ENCODE results near the gene EIF3A.
"Not testable (repeated sequence)": the region's sequence is repeated elsewhere in the genome, so short reads cannot be mapped to it uniquely, and the experiment has no call there.

EIF3A gene

DNA sequence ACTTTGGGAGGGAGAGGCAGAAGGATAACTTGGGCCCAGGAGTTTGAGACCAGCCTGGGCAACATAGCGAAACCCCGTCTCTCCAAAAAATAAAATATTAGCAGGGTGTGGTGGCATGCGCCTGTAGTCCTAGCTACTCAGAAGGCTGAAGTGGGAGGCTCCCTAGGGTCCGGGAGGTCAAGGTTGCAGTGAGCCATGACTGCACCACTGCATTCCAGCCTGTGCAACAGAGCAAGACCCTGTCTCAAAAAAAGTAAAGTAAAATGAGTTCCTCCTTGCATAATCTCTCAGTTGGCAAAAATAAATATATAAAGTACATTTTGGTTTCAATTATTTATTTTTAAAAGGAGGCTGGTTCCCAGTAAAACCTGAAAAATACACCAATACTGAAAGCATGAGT, 39.3 kb downstream of the EIF3A start:
- DNase-seq, result no peak

DNA sequence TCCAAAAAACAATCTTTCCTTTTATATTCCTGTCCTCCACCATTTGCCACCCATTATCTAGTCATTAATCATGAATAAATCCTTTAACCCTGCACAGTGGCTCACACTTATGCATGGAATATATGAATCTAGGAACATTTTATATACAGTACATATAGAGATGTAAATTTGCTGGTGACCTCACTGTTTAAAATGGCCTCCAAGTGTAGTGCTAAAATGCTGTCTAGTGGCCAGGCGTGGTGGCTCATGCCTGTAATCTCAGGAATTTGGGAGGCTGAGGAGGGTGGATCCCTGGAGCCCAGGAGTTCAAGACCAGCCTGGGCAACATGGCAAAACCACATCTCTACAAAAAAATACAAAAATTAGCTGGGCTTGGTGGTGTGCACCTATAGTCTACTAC, 41.5 kb downstream of the EIF3A start:
- no peak for DNase-seq

DNA sequence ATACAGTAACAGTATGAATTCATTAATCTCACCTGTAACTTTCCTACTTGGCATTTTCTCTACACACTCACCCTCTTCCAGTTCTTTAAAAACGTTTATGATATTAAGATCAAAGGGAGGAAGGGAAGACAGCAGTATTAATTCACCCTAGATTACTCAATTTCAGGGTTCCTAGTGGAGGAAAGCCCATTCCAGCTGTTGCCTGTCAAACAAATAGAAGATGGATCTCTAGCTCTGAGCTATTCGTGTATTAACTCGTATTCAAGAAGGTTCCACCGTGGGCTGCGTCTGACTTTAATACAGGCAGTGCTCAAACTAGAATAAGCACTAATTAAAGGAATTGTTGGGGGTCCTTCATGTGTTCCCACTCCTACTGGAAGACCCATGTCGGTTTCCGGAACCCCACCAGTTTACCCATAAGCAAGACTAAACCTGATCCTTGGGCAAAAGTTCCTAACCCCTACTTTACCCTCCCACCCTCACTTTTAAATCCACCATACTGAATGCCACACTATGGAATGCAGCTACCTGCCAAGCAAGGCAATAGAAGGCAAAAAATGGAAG, 49.0 kb downstream of the EIF3A start:
- DNase-seq, result no peak

DNA sequence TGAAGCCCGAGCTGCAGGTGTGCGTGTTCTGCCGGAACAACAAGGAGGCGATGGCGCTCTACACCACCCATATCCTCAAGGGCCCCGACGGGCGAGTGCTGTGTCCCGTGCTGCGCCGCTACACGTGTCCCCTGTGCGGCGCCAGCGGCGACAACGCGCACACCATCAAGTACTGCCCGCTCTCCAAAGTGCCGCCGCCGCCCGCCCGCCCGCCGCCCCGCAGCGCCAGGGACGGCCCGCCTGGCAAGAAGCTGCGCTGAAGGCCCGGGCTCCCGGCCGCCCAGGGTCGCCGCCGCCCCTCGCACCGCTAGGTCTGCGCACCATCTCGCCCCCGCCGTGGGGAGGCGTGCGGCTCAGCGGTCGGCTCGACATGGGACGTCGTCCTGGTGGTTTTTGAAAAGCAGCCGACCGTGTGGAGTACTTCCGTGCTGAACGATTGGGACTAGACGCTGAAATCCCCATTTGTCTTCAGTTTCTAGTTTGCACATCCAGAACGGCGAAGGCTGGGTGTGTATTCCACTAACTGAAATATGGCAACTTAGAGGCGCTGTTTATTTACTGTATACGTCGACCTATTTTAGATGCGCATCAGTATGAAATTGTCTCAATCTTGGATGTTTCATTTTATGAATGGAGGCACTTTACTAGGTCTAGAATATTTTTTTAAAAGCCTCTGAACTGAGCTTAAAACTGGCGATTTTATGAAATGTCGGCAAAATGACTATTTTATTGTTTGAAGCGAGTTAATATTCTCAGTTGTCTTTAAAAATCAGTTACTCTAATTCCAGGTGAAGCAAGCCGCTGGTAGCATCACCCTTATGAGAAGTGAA, 50.0 kb downstream of the EIF3A start:
- DNase-seq, result peak; percentile 20

DNA sequence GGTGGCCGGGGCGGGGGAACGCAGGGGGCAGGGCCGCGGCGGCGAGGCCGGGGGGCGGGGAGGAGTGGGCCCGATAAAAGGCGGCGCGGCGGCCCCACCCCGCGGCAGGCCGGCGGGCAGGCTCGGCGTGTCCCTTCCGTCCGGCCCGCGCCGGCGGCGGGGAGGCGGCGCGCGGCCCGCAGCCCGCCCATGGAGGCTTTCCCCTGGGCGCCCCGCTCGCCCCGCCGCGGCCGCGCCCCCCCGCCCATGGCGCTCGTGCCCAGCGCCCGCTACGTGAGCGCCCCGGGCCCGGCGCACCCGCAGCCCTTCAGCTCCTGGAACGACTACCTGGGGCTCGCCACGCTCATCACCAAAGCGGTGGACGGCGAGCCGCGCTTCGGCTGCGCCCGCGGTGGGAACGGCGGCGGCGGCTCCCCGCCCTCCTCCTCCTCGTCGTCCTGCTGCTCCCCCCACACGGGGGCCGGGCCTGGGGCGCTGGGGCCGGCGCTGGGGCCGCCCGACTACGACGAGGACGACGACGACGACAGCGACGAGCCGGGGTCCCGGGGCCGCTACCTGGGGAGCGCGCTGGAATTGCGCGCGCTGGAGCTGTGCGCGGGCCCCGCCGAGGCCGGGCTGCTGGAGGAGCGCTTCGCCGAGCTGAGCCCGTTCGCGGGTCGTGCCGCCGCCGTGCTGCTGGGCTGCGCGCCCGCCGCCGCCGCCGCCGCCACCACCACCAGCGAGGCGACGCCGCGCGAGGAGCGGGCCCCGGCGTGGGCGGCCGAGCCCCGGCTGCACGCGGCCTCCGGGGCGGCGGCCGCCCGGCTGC, 50.8 kb downstream of the EIF3A start, which contains the start of gene NANOS1:
Gene NANOS1, plus strand, starts transcription at position 102 of the 808 bp plus-strand sequence. Its CDS starts 88 bp downstream, at position 190.
- no peak for DNase-seq

DNA sequence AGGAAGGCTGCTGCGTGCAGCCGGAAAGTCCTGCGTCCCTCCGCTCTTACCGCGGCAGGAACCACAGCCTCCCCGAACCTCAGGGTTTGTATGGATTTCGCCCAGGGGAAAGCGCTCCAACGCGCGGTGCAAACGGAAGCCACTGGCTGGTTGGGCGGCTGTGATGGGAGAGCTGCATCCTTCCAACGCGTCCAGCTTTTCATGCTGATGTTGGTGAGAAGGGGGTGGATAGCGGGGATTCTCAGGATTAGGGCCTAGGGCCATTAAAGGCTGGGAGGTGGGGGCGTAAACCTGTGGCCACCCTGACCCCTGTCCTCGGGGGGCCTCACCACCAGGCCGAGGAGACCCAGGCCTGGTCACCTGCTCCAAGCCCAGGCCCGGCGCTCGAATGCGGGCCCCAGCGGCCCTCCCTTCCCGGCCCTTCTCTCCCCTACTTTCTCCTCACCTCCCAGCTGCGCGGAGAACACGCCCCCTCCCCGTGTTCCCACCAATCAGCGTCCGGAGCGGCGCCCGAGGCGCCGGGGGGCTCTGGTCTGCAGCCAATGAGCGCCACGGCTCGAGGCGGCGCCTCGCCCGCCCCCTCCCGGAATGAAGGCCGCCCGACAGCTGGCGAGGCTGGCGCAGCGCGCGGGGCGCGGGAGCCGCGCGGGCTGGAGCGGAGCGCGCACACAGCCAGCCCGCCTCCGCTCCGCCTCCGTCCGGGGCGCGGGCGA, 51.6 kb downstream of the EIF3A start:
- DNase-seq, result peak; percentile 75

DNA sequence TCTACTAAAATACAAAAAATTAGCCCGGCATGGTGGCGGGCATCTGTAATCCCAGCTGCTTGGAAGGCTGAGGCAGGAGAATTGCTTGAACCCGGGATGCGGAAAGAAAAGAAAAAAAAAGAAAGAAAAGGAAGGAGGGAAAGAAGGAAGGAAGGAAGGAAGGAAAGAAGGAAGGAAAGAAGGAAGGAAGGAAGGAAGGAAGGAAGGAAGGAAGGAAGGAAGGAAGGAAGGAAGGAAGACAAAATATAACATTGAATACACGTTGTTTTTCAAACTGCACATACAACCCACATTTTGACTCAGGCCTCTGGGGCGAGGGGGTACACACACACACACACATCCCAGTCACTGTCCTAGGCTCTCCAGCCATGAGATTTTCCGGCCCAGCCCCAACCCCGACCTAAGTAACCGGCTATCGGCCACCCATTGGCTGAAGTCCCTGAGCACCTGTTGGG, 52.1 kb downstream of the EIF3A start:
- DNase-seq, result not testable (repeated sequence)

DNA sequence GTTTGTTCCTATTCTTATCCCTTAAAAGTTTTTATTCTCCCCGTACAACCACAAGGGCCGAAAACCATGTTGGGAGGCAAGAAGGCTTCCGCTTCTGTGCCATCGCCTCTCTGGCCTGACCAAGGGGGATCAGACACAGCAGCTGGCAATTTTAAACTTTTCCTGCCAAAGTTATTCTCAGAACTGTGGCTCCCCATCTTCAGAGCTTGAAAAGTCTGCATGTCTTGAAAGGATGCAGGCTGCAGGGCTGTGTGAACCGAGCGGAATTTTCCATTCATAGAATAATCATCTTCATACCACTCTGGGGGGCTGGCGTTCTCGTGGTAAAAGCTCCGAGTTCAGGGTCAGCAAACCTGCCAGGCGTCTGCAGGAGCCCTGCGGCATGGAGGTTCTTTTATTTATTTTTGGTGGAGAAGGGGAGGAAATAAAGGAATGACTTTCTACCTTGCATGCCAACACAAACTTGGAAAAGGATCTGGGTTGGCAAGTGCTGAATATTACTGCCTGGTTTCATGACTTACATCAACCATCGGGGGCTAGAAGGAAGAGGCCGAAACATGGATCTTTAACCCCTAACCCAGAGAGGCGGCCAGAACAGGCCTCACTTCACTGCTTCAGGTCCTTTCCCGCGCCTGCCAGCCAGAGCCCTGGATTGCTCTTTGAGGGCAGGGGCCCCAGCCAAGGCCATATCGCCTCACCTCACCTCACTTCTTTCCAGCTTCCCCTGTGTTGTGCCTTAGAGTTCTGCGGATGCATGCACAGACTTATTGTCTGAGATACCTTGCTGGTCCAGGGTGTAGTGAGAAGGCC, 54.1 kb downstream of the EIF3A start:
- DNase-seq, result no peak

DNA sequence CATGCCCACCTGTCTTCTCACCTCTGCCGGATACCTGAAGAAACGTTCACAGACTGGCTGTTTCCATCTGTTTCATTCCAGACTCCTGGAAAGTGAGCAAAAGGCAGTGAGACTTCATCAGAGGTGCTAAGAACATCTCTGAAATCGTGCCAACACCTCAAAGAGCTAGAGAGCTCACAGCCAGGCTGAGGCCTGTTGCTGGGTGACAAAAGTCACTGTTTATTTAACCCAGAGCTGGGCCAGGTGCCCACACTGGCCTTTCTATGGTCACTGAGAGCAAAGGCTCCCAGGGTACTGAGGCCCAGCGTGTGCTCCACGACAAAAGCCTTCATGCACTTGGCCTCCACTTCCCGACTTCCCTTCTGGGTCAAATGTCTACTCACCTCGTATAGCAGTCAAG, 54.8 kb downstream of the EIF3A start:
- no peak for DNase-seq

DNA sequence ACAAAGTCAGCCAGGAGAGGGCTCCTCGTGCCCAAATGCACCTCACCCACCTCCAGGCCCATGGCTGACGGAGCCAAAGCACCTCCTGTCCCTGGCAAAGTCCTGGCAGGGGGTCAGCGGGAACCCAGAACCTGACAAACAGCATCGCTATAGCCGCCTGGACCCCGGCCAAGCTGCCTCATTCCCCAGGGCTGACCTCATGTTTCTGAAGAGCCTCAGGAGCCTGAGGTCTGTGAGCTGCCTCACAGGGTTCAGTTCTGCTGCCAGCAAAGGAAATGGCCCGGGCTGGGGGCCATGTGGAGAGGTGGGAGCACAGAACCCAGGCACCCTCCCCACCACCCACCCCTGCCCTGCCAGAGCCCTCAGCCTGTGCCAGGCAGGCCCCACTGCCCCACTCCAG, 55.3 kb downstream of the EIF3A start:
- no peak for DNase-seq

DNA sequence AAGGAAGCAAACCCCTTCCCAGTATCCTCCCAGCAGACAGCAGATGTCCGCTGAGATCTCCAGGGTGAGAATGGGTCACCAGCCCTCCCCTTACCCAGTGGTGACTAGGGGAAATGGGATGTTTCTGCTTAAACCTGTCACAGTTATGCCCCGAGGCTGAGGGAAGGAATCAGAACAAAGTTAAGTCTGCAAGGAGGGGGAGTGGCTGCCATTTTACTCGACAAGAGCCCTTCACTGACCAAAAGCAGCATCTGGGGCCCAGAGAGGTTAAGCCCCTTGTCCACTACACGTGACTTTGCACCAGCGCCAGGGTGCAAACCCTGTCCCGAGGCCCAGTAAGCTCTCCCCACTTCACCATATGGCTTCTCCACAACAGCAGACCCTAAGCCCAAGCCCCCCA, 55.7 kb downstream of the EIF3A start:
- no peak for DNase-seq

DNA sequence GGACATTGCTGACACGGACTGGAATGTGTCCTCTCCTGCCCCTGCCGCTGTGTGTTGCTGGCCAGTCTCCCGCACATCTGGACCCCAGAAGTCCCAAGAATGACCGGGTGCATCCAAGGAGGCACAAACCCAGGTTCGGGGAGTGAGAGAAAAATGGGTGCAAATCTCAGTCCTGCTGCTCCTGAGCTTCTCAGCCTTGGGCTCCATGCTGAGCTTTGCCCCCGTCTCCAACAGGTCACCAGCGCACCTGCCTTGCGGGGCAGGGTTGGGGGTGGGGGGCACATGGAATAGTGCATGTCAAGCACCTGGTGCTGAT, 57.1 kb downstream of the EIF3A start:
- DNase-seq, result no peak

DNA sequence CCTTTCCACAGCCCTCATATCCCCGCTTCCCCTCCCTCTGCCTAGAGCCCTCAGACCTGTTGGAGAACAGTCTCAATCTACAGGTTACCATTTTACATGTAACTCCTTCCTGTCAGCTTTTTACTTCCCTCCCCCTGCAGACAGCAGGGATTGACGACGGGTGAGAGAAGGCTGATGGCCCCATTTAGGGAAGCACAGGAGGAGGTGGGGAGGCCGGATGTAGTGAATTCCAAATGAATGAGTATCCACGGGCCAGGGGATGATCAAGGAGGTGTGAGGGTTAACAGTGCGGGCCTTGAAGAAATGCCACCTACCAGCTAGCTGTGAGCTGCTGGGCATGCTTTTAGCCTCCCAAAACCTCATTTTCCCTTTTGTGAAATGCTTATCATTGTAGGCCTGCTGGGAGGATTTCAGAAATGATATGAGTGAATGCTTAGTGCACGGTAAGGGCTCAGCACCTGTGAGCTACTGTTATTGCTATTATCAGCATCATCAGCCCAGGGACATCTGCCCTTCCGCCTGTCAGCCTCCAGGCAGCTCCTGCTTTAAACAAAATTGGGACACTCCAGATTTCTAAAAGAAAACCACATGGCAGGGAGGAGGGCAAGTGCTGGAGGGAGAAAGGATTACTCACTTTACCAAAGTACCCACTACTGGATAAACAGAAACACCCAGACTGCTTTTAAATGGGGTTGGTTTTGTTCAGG, 57.6 kb downstream of the EIF3A start:
- no peak for DNase-seq

DNA sequence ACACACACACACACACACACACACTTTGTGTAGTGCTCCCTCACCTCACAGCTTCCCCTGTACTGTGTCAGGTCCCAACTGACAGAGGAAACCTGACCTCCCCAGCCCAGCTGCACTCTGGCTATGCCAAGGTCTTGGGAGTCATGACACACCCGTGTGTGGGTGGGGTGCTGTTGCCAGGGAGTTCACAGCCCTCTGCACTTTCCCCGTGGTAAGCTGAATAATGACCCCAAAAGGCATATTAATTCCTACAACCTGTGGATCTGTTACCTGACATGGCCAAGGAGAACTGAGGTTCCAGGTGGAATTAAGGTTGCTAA, 60.0 kb downstream of the EIF3A start:
- DNase-seq, result no peak

DNA sequence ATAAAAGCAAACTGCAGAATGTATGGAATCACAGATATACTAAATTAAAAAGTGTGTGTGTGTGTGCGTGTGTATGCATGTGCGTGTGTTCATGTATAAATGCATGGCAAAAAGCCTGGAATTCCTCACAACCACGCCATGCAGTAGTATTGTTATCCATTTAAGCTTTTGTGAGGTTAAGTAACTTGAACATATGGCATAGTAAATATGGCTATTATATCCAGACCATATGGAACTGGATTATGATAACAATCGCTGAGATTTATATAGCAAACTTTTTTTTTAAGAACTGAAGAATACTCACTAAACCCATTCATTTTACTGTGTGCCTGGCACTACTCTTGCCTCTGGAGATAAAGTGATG, 73.4 kb downstream of the EIF3A start:
- no peak for DNase-seq

DNA sequence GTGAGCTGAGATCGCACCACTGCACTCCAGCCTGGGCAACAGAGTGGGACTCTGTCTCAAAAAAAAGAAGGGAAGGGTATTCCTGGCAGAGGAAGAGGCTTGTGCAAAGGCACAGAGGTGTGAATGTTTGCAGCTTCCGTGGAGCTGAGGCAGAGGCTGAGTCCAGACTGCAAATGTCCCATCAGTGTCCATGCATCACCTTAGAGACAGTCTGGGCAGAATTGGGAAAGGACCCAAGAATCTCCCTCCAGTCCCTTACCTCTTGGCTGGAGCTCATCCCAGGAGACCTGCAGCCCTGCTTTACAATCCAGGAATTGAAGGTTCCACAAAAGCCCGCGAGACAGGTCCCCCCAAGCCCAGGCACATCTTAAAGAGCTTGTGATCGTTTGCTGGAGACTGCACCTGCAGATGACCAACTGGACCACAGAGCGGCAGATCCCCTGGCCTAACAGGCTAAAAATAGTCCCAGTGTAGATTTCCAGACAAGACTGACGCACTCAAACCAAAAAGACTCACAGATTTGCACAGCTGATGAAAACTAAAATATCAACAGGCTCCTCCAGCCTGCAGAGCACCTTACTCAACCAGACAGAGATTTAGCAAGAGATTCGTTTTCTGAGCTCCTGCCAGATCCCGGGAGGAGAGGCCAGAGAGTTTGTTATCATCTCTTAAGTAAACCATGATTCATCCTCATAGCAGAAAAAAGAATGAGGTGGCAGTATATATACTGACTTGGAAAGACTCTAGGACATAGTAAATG, 74.0 kb downstream of the EIF3A start:
- no peak for DNase-seq

DNA sequence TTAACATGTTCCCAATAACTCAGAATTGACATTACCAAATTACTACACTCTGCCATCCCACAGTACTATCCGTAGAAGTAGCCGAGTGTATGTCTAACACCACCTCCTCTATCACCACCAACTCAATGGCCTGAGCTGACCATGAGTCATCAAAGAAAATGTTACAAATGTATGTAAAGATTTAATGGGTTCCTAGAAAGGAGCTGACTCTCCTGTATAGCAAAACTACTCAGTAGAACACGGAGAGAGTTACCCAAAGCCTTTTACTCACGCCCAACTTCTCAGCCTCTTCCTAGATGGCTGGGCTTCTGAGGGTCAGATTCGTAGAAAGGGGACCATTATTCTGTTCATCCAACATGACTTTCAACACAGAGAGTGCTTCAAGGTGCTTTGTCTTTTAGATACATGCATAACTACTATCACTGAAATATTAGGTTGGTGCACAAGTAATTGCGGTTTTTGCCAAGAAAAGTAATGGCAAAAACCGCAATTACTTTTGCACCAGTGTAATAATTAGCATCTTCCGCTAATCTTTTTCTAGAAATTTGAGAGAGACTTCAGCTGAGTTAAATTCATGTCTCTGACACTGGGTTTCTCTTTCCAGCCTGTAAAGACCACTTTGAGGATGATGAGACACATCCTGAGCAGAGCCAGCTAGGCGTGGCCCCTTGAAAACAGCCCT, 75.1 kb downstream of the EIF3A start:
- DNase-seq, result no peak

DNA sequence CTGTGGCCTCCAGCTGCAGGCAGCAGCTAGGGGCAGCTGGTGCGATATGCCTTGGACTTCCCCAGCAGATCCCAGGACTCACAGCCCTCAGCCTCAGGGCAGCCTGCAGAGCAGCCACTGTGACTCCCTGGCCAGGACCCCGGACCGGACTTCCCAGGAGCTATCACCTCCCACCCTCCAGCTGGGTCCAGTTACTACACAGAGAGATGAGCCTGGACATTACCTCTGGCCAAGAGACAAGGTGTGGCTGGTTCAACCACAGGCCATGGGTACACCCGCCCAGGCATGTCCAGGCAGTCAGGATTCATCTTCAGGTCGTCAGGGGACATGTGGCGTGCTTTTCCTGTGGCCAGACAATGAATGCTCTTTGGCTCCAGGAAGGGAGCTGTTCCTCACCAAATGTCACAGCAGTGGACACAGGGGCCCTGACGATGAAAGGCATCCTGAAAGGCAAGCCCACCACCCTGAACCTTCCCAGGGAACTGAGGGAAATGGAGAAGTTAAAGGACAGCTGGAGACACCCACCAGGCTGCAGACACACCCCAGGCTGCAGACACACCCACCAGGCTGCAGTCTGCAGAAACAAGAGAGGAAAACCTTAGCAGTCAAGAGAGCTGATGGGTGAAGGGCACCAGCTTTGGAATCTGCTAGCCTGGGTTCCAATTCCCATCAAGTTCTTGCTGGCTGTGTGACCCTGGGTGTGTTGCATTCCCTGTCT, 76.9 kb downstream of the EIF3A start:
- no peak for DNase-seq

DNA sequence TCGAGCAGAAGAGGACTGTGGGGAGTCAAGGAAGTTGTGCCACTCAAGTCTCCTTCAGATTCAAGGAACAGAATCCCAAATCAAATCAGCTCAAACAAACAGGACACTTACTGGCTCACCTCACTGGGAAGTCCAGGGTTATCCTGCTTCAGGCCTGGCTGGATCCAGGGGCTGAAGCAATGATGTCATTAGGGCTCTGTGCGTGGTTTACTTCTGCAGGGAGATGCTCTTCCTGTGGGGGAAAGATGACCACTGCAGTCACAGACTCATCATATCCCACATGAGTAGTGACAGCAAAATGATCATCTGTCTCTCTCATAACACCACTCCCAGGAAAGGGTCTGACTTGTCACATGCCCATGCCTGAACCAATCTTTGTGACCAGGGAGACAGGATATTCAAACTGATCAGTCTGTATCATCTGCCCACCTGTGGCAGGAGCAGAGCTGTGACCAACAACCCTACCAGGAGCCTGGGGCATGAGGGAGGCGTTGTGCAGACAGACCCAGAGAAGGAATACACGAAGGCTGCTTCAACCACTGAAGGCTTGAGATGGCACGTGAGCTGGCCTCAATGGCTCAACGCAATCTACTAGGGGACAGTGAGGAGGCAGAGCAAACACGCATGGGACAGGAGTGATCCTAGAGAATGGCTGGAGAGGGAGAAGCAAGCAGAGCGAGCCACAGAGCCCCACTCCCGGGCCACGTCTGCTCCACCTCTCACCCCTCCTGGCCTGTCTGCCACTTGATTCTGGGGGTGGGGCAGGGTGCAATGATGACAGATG, 78.7 kb downstream of the EIF3A start:
- no peak for DNase-seq
